TTC549 (cell line): ENCODE data around the gene GABRB3.

Source experiments
- FAIRE-seq: peaks from 2 replicates; lab custom pipeline; 2012; peaks lifted over from hg19 to GRCh38; lab: Jason Lieb, UNC

GABRB3 gene

GRCh38 chr15:26551473-26551872, 221.4 kb downstream of the GABRB3 start:
- no peak for FAIRE-seq

- FAIRE-seq, result no peak
These were observed 222.0 kb downstream of the GABRB3 start for GRCh38 chr15:26550880-26551279.

GRCh38 chr15:26537663-26538062, 235.2 kb downstream of the GABRB3 start:
- FAIRE-seq, result no peak

GRCh38 chr15:26531489-26531888, 241.4 kb downstream of the GABRB3 start:
- no peak for FAIRE-seq

- FAIRE-seq, result no peak
These were observed 247.8 kb downstream of the GABRB3 start for GRCh38 chr15:26525096-26525495.

- no peak for FAIRE-seq
These were observed 251.1 kb downstream of the GABRB3 start for GRCh38 chr15:26521691-26522198.

- FAIRE-seq, result no peak
These were observed 251.7 kb downstream of the GABRB3 start for GRCh38 chr15:26521130-26521529.

- FAIRE-seq, result no peak
These were observed 254.0 kb downstream of the GABRB3 start for GRCh38 chr15:26518885-26519284.

- FAIRE-seq, result no peak
These were observed 256.5 kb downstream of the GABRB3 start for GRCh38 chr15:26516102-26516980.

- FAIRE-seq, result no peak
These were observed 268.9 kb downstream of the GABRB3 start for GRCh38 chr15:26504009-26504408.
